ENCODE measurements around the gene TMEM176B. TPM values are rescaled to one million over a fixed set of nuclear protein-coding genes. Genes with fewer than 3 reads are reported as not detected.
A peak's percentile ranks its signal among the peaks of the same experiment; 100 is the strongest.

TMEM176B gene
- total RNA-seq, 6 experiments from 2014 or later = 711 to 1,315 (median 795) TPM

DNA sequence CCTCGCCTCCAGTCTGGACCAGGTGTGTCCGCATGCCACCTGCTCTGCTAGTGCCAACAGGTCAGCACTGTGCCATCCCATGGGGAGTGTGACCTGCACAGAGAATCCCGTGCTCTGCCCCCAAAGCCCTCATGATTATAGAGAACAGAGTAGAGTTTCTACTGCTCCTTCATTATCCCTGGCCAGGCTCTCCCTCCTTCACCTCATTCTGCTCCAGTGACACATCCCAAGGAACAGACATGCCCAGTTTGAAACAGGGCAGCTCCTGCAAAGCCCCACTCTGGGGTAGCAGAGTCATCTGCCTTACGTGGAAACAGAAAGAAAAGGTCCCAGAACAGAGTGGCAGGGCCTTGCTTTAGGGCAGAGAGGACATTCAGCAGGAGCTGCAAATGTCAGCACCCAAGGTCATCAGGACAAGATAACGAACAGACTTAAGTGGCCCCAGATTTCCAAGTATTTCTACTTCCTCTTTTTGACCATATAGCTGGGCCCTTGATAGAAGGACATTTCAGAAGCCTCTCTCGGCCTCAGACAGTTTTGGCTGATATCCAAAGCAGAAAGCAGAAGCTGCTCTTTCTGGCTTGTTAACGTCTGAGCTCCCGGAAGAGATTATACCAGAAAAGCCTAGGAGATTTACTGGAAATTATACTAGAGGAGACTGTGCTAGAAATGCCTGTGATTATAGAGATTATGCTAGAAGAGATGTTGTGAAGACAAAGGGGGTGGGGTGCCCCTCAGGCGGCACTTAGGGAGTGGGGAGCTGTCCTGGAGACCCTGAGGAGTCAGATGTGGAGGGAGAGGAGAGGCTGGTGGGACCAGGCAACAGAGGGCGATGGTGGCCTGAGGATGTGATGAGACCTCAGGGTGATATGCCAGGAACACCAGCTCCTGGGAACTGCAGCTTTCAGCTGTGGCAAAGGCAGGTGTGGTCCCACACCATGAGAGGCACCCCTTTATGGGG lies 12.6 kb downstream of the TMEM176B start:
- H3K4me1 ChIP-seq = peaks cover 0 to 51% (median 21%) of the 10 kb centered on the region in 4 donors
- WGBS (ENCODE audit: insufficient coverage, low coverage, low lambda C conversion rate, missing lambda C conversion rate) = 9% methylated on average over 7 of the region's 10 CpGs

DNA sequence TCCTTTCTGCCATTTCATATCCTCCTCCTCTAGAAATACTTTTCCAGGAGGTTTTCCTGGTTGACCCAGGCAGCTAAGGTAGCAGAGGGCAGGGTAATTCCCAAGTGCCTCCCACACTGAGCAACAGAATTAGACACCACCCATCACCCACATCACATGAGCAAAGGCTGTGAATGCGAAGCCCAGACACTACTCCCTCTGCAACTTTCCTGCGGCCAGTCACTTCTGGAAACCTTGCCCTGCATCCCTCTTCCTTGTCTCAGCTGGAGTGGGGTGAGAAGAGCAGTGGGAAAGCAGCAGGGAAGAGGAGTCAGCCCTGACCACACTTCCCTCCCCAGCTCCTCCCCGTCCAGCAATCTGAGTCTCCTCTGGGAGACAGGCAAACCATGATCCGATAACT lies 15.2 kb downstream of the TMEM176B start:
- ATAC-seq (peak; percentile 70 to 88 (median 76)), DNase-seq (peak; percentile 58 to 82 (median 73))
- intact Hi-C loops (cut with DNase I) = no loop called here
- H3K36me3 ChIP-seq = peaks cover 0 to under 1% (median 0%) of the 10 kb centered on the region in 4 donors
- no peaks in the 10 kb centered on the region for H3K27me3 ChIP-seq
- WGBS (ENCODE audit: insufficient coverage, low coverage, low lambda C conversion rate, missing lambda C conversion rate) = 6% methylated on average over 4 of the region's 4 CpGs
- no peaks in the 10 kb centered on the region for H3K9me3 ChIP-seq
- peak; percentile 63 for TF ChIP-seq POLR2A (IDR thresholded peaks at IDR 0.05)
- TF ChIP-seq, protein P1, sequence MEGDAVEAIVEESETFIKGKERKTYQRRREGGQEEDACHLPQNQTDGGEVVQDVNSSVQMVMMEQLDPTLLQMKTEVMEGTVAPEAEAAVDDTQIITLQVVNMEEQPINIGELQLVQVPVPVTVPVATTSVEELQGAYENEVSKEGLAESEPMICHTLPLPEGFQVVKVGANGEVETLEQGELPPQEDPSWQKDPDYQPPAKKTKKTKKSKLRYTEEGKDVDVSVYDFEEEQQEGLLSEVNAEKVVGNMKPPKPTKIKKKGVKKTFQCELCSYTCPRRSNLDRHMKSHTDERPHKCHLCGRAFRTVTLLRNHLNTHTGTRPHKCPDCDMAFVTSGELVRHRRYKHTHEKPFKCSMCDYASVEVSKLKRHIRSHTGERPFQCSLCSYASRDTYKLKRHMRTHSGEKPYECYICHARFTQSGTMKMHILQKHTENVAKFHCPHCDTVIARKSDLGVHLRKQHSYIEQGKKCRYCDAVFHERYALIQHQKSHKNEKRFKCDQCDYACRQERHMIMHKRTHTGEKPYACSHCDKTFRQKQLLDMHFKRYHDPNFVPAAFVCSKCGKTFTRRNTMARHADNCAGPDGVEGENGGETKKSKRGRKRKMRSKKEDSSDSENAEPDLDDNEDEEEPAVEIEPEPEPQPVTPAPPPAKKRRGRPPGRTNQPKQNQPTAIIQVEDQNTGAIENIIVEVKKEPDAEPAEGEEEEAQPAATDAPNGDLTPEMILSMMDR (IDR thresholded peaks at IDR 0.05) = no peak
- H3K27ac ChIP-seq = peak overlapping the region; percentile 45 to 84 (median 82)
- peak overlapping the region in 2 of 3 donors; percentile 23 to 42 for H3K4me3 ChIP-seq
- peaks cover 0 to 77% (median 29%) of the 10 kb centered on the region in 4 donors for H3K4me1 ChIP-seq

More for the DNA sequence above, 12.6 kb downstream of the TMEM176B start:
- ATAC-seq = peak in 3 of 4 donors; percentile 4 to 15 (median 15)
- TF ChIP-seq POLR2A (IDR thresholded peaks at IDR 0.05) = no peak
- TF ChIP-seq, protein P1 (IDR thresholded peaks at IDR 0.05) = peak in 1 of 4 donors; percentile 11
- Histone ChIP-seq H3K27me3 (no peaks in the 10 kb centered on the region), H3K27ac (peak overlapping the region; percentile 59 to 85 (median 83)), H3K9me3 (no peaks in the 10 kb centered on the region), H3K36me3 (peaks cover 0 to 27% (median 13%) of the 10 kb centered on the region in 4 donors), H3K4me3 (no peak overlapping the region)
- no peak for DNase-seq
- intact Hi-C loops (cut with DNase I) = no loop called here

DNA sequence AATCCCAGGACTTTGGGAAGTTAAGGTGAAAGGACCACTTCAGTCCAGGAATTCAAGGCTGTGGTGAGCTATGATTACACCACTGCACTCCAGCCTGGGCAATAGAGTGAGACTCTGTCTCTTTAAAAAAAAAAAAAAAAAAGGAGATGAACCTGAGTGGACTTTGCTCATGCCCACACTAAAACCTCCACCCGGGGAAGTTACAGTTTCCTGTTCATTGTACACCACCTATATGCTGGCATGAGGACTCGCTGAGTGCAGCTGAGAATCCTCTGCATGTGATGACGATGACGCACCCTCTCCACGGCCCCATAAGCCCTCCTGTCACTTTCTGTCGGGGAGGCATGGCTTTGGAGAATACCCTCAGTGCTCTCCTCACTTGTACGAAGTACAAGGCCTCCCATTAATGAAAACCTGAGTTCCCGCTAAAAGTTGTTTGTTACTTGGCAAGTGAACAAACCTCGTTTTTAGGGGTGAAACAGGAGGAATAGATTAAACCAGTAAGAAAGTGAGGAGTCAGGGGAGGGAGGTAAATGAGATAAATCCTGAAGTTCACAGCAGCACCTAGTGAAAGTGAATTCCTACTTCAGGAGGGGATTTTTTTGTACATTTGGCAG lies 15.9 kb downstream of the TMEM176B start:
- no peaks in the 10 kb centered on the region for H3K9me3 ChIP-seq
- H3K4me1 ChIP-seq = peaks cover 0 to 81% (median 31%) of the 10 kb centered on the region in 4 donors
- ATAC-seq (peak; percentile 46 to 75 (median 66)), DNase-seq (peak; percentile 65 to 71 (median 68))
- H3K4me3 ChIP-seq = peak overlapping the region in 2 of 3 donors; percentile 23 to 42
- no peaks in the 10 kb centered on the region for H3K27me3 ChIP-seq
- H3K27ac ChIP-seq = peak overlapping the region; percentile 45 to 84 (median 82)
- H3K36me3 ChIP-seq = no peaks in the 10 kb centered on the region
- TF ChIP-seq, protein P1 (IDR thresholded peaks at IDR 0.05) = no peak
- peak; percentile 56 for TF ChIP-seq POLR2A (IDR thresholded peaks at IDR 0.05)
- 16% methylated on average over 9 of the region's 9 CpGs for WGBS (ENCODE audit: insufficient coverage, low coverage, low lambda C conversion rate, missing lambda C conversion rate)
- intact Hi-C loops (cut with DNase I) = no loop called here

DNA sequence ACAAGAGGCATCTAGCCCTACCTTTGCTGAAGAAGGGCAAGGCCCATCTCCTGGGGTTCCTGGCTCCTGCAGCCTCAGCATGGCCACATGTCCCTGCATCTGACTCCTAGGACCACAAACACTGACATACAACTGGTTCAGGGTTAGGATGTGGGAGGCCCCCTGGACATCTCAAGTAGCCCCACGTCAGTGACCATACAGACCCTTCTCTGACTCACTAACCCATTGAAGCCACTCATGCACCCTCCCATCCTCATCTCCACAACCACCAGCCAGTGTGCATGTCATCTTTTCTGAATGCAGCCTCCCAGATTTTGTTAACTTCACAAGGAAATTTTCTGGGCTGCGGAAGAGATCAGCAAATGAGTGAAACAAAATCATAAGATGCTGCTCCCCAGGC lies 18.2 kb downstream of the TMEM176B start:
- Histone ChIP-seq H3K36me3 (no peaks in the 10 kb centered on the region), H3K27ac (peak overlapping the region in 1 of 3 donors; percentile 84), H3K27me3 (no peaks in the 10 kb centered on the region), H3K9me3 (no peaks in the 10 kb centered on the region), H3K4me3 (no peak overlapping the region), H3K4me1 (peaks cover 0 to 87% (median 24%) of the 10 kb centered on the region in 4 donors)
- TF ChIP-seq, protein P1 (IDR thresholded peaks at IDR 0.05) = no peak
- no peak for TF ChIP-seq POLR2A (IDR thresholded peaks at IDR 0.05)
- DNase-seq = no peak
- intact Hi-C loops (cut with DNase I) = no loop called here
- ATAC-seq = no peak
- WGBS (ENCODE audit: insufficient coverage, low coverage, low lambda C conversion rate, missing lambda C conversion rate) = 100% methylated on average over 1 of the region's 2 CpGs
